HG03575 (cell line): ENCODE measurements around the gene MIA3.

Source experiments
- ATAC-seq: cut with Tn5 transposase; IDR thresholded peaks from one replicate; pipeline ENCODE4 v1.9.1; 2021; ENCODE audit not compliant: unreplicated experiment, insufficient number of reproducible peaks, low FRiP score; ENCODE audit errors: extremely low read depth

The MIA3 gene

GRCh38 chr1:222713091-222713961 lies 95.4 kb downstream of the MIA3 start:
- peak; percentile 50 for ATAC-seq

GRCh38 chr1:222716393-222716792 lies 98.5 kb downstream of the MIA3 start:
- ATAC-seq: no peak
